Thyroid gland (tissue), 4 donors: ENCODE data around the gene GPR42. TPM values are rescaled to one million over a fixed set of nuclear protein-coding genes. Genes with fewer than 3 reads are reported as not detected.

Experiments used
- DNase-seq, 2 donors: peaks; one replicate each; pipeline ENCODE4 v3.0.0-alpha.2; 2019
- H3K27ac ChIP-seq, 3 donors: fragments of 200-600 bp; sonication (generic); 1 replicate in 2 of 3; 2 replicates in 1 of 3; pipeline ENCODE4 v1.5.1; 2016 to 2019; ENCODE audit warnings: mild to moderate bottlenecking in 1 of 3, moderate library complexity in 1 of 3
- H3K27me3 ChIP-seq: fragments of 200-600 bp; sonication (generic); one replicate; pipeline ENCODE4 v1.5.1; 2019
- H3K36me3 ChIP-seq, 2 donors: fragments of 200-600 bp; sonication (generic); one replicate each; pipeline ENCODE4 v1.5.1; 2016 to 2019
- H3K4me1 ChIP-seq, 2 donors: fragments of 200-600 bp; sonication (generic); one replicate each; pipeline ENCODE4 v1.5.1; 2017 to 2019
- H3K4me3 ChIP-seq, 3 donors: fragments of 200-600 bp; sonication (generic); replicated peaks in 1 of 3; 1 replicate in 2 of 3; 2 replicates in 1 of 3; pipeline ENCODE4 v1.5.1; 2016; ENCODE audit warnings: mild to moderate bottlenecking in 1 of 3
- H3K9me3 ChIP-seq: fragments of 200-600 bp; sonication (generic); one replicate; pipeline ENCODE4 v1.5.1; 2017
- CTCF ChIP-seq, 6 experiments: fragments of 200-600 bp in 3 of 6; fragments of 450-650 bp in 3 of 6; sonication (generic) in 3 of 6; IDR thresholded peaks; one replicate each; pipeline ENCODE4 v1.5.1; 2016 to 2019; ENCODE audit warnings: antibody characterized with exemption in 6 of 6, mild to moderate bottlenecking in 2 of 6, inconsistent platforms in 1 of 6, moderate library complexity in 1 of 6
- POLR2A ChIP-seq, 2 donors: fragments of 450-650 bp; IDR thresholded peaks; one replicate each; pipeline ENCODE4 v1.6.1; 2017; ENCODE audit warnings: antibody characterized with exemption in 2 of 2, mild to moderate bottlenecking in 2 of 2, moderate library complexity in 1 of 2
- WGBS, 2 donors: methylation state at CpG; one replicate each; pipeline ENCODE4 v1.1.5; 2017; 5-methylcytosine and 5-hydroxymethylcytosine counted together
- intact Hi-C: fragments of 100-400 bp; cut with DNase I; formaldehyde crosslinking; loops from one replicate; pipeline ENCODE4 v1.15.1; 2023
- total RNA-seq, 4 donors: library from RNA; depleted of rRNA; stranded (reverse); fragments of >200 nt; gene quantifications; one replicate each; pipeline ENCODE4 v1.2.3, GENCODE V29; 2016

GPR42 gene
- total RNA-seq, 4 donors from 2014 or later: 0.27 TPM; not detected in 3

GRCh38 chr19:35352448-35353304 is 18.2 kb upstream of the GPR42 start:
- no peak overlapping the region for H3K27ac ChIP-seq
- H3K4me1 ChIP-seq: peaks cover 0 to 7% of the 10 kb centered on the region in 2 donors
- no peaks in the 10 kb centered on the region for H3K27me3 ChIP-seq
- intact Hi-C loops: loop anchor here (5.0 to 10.0 kb wide), 3 partner anchors 115 to 262 kb away; partner anchors contain the start of genes HAUS5 and KRTDAP
- H3K36me3 ChIP-seq: no peaks in the 10 kb centered on the region
- H3K4me3 ChIP-seq: no peak overlapping the region
- H3K9me3 ChIP-seq: no peaks in the 10 kb centered on the region
- 32% methylated on average over 31 to 32 of the region's 32 CpGs for WGBS, 2 donors
- peak; percentile 64 to 75 for DNase-seq
- TF ChIP-seq CTCF (IDR thresholded peaks at IDR 0.05) (peak; percentile 54 to 92 (median 75)), POLR2A (IDR thresholded peaks at IDR 0.05) (no peak)

- Histone ChIP-seq H3K9me3 (no peaks in the 10 kb centered on the region), H3K4me1 (peaks cover 0 to 7% of the 10 kb centered on the region in 2 donors), H3K36me3 (no peaks in the 10 kb centered on the region), H3K27ac (no peak overlapping the region), H3K27me3 (no peaks in the 10 kb centered on the region), H3K4me3 (no peak overlapping the region)
- DNase-seq: no peak
- intact Hi-C loops: loop anchor here (5.0 to 10.0 kb wide), 3 partner anchors 114 to 261 kb away; partner anchors contain the start of genes HAUS5 and KRTDAP
- WGBS, 2 donors: 88 to 89% methylated on average over 9 of the region's 9 CpGs
- TF ChIP-seq CTCF (IDR thresholded peaks at IDR 0.05) (no peak), POLR2A (IDR thresholded peaks at IDR 0.05) (no peak)
Measured at GRCh38 chr19:35353635-35354034, 17.2 kb upstream of the GPR42 start.

GRCh38 chr19:35354898-35355297 is 16.0 kb upstream of the GPR42 start:
- Histone ChIP-seq H3K4me1 (peaks cover 0 to 7% of the 10 kb centered on the region in 2 donors), H3K9me3 (no peaks in the 10 kb centered on the region), H3K27me3 (no peaks in the 10 kb centered on the region), H3K27ac (no peak overlapping the region), H3K36me3 (no peaks in the 10 kb centered on the region), H3K4me3 (no peak overlapping the region)
- no peak for DNase-seq
- intact Hi-C loops: loop anchor here (5.0 to 10.0 kb wide), 3 partner anchors 112 to 260 kb away; partner anchors contain the start of genes HAUS5 and KRTDAP
- TF ChIP-seq POLR2A (IDR thresholded peaks at IDR 0.05) (no peak), CTCF (IDR thresholded peaks at IDR 0.05) (no peak)
- WGBS, 2 donors: 86 to 92% methylated on average over 8 of the region's 8 CpGs

- peak; percentile 51 to 60 for DNase-seq
- Histone ChIP-seq H3K4me1 (peaks cover 0 to 7% of the 10 kb centered on the region in 2 donors), H3K27ac (peak overlapping the region in 1 of 3 donors; percentile 69), H3K36me3 (no peaks in the 10 kb centered on the region), H3K4me3 (no peak overlapping the region), H3K9me3 (no peaks in the 10 kb centered on the region), H3K27me3 (no peaks in the 10 kb centered on the region)
- WGBS, 2 donors: 36 to 43% methylated on average over 6 of the region's 6 CpGs
- TF ChIP-seq CTCF (IDR thresholded peaks at IDR 0.05) (no peak), POLR2A (IDR thresholded peaks at IDR 0.05) (no peak)
- intact Hi-C loops: loop anchor here (10.0 kb wide), 1 partner anchor 259 kb away; the partner anchor contains the start of gene HAUS5
Measured at GRCh38 chr19:35355791-35356460, 14.9 kb upstream of the GPR42 start.
